Measurements from ENCODE around the gene DR1.

GRCh38 chr1:93358293-93358692 is 12.6 kb downstream of the DR1 start:
- TF ChIP-seq POLR2AphosphoS5 (IDR thresholded peaks at IDR 0.05; ENCODE audit: low read depth, low read length), result no peak
- no peak for TF ChIP-seq SIN3A (conservative IDR thresholded peaks at IDR 0.05 in 1 of 2, IDR thresholded peaks at IDR 0.05 in 1 of 2; ENCODE audit: low read depth in 1 of 2, low read length in 2 of 2)
- TF ChIP-seq JUN (IDR thresholded peaks at IDR 0.05; ENCODE audit: low read depth, low read length), result no peak
- TF ChIP-seq POLR2A (IDR thresholded peaks at IDR 0.05; ENCODE audit: control extremely low read depth in 1 of 2, low read depth in 2 of 2, low read length in 2 of 2), result no peak
- no peak for TF ChIP-seq TCF12 (IDR thresholded peaks at IDR 0.05; ENCODE audit: low read depth, low read length)
- TF ChIP-seq CEBPB (IDR thresholded peaks at IDR 0.05; ENCODE audit: low read depth, low read length), result no peak
